Uterus (tissue), 4 donors: ENCODE measurements around the gene AUTS2. TPM values are rescaled to one million over a fixed set of nuclear protein-coding genes. Genes with fewer than 3 reads are reported as not detected.

Experiments
- DNase-seq, 2 donors: peaks; one replicate each; pipeline ENCODE4 v3.0.0-alpha.2; 2019 to 2020
- H3K27ac ChIP-seq, 2 donors: fragments of 200-600 bp; sonication (generic); 1 replicate in 1 of 2; 2 replicates in 1 of 2; pipeline ENCODE4 v1.5.1; 2016 to 2018
- H3K27me3 ChIP-seq, 2 donors: fragments of 200-600 bp; sonication (generic); one replicate each; pipeline ENCODE4 v1.5.1; 2018 to 2019; ENCODE audit warnings: control low read depth in 1 of 2
- H3K36me3 ChIP-seq, 2 donors: fragments of 200-600 bp; sonication (generic); one replicate each; pipeline ENCODE4 v1.5.1; 2019; ENCODE audit warnings: control low read depth in 1 of 2
- H3K4me1 ChIP-seq, 2 donors: fragments of 200-600 bp; sonication (generic); one replicate each; pipeline ENCODE4 v1.5.1; 2018 to 2019; ENCODE audit warnings: control low read depth in 1 of 2
- H3K4me3 ChIP-seq, 2 donors: fragments of 200-600 bp; sonication (generic); 1 replicate in 1 of 2; 2 replicates in 1 of 2; pipeline ENCODE4 v1.5.1; 2018 to 2019; ENCODE audit warnings: mild to moderate bottlenecking in 1 of 2
- H3K9me3 ChIP-seq, 2 donors: fragments of 200-600 bp; sonication (generic); one replicate each; pipeline ENCODE4 v1.5.1; 2019; ENCODE audit warnings: control low read depth in 1 of 2
- CTCF ChIP-seq, 4 experiments: fragments of 200-600 bp in 2 of 4; fragments of 450-650 bp in 2 of 4; sonication (generic) in 2 of 4; IDR thresholded peaks; one replicate each; pipeline ENCODE4 v1.5.1; 2016 to 2019; ENCODE audit warnings: antibody characterized with exemption in 4 of 4, mild to moderate bottlenecking in 2 of 4, moderate library complexity in 1 of 4
- POLR2A ChIP-seq, 2 donors: fragments of 450-650 bp; IDR thresholded peaks; one replicate each; pipeline ENCODE4 v1.6.1; 2016; ENCODE audit warnings: antibody characterized with exemption in 2 of 2, mild to moderate bottlenecking in 1 of 2, moderate library complexity in 1 of 2
- intact Hi-C: fragments of 100-400 bp; cut with DNase I; formaldehyde crosslinking; loops from one replicate; pipeline ENCODE4 v1.15.1; 2023; ENCODE audit warnings: low total_unique reads
- total RNA-seq, 4 donors: library from RNA; depleted of rRNA in 3 of 4; stranded (reverse); fragments of >200 nt in 3 of 4; gene quantifications; one replicate each; pipeline versions ENCODE4 v1.1.0 to v1.2.4, GENCODE V29; 2014 to 2023
- donor health status: DM: yes; HTN: yes; CAD: no.

AUTS2 gene
- total RNA-seq, 4 donors from 2014 or later: 10.5 to 58.2 (median 30.0) TPM

- Histone ChIP-seq H3K27me3 (no peaks in the 10 kb centered on the region), H3K9me3 (no peaks in the 10 kb centered on the region), H3K36me3 (no peaks in the 10 kb centered on the region), H3K4me3 (no peak overlapping the region), H3K27ac (no peak overlapping the region), H3K4me1 (no peaks in the 10 kb centered on the region)
- DNase-seq: no peak
- intact Hi-C loops: no loop called here
- TF ChIP-seq CTCF (IDR thresholded peaks at IDR 0.05): no peak
- TF ChIP-seq POLR2A (IDR thresholded peaks at IDR 0.05): no peak
Measured at GRCh38 chr7:70608229-70608628, 1010.0 kb downstream of the AUTS2 start.

GRCh38 chr7:70612811-70613210 is 1014.5 kb downstream of the AUTS2 start:
- no peak overlapping the region for H3K27ac ChIP-seq
- no peak for DNase-seq
- H3K27me3 ChIP-seq: no peaks in the 10 kb centered on the region
- no peaks in the 10 kb centered on the region for H3K36me3 ChIP-seq
- no peaks in the 10 kb centered on the region for H3K9me3 ChIP-seq
- TF ChIP-seq CTCF (IDR thresholded peaks at IDR 0.05): no peak
- TF ChIP-seq POLR2A (IDR thresholded peaks at IDR 0.05): no peak
- intact Hi-C loops: no loop called here
- no peaks in the 10 kb centered on the region for H3K4me1 ChIP-seq
- H3K4me3 ChIP-seq: no peak overlapping the region

GRCh38 chr7:70614237-70615045 is 1016.2 kb downstream of the AUTS2 start:
- DNase-seq: peak; percentile 45 to 72
- intact Hi-C loops: no loop called here

GRCh38 chr7:70615066-70615606 is 1016.9 kb downstream of the AUTS2 start:
- no peaks in the 10 kb centered on the region for H3K9me3 ChIP-seq
- no peaks in the 10 kb centered on the region for H3K27me3 ChIP-seq
- intact Hi-C loops: no loop called here
- H3K36me3 ChIP-seq: no peaks in the 10 kb centered on the region
- no peak overlapping the region for H3K27ac ChIP-seq
- TF ChIP-seq POLR2A (IDR thresholded peaks at IDR 0.05): no peak
- TF ChIP-seq CTCF (IDR thresholded peaks at IDR 0.05): no peak
- H3K4me3 ChIP-seq: no peak overlapping the region
- no peak for DNase-seq
- H3K4me1 ChIP-seq: no peaks in the 10 kb centered on the region

More at GRCh38 chr7:70614237-70615045, 1016.2 kb downstream of the AUTS2 start:
- Histone ChIP-seq H3K9me3 (no peaks in the 10 kb centered on the region), H3K27me3 (no peaks in the 10 kb centered on the region), H3K4me3 (no peak overlapping the region), H3K27ac (no peak overlapping the region), H3K4me1 (no peaks in the 10 kb centered on the region), H3K36me3 (no peaks in the 10 kb centered on the region)
- no peak for TF ChIP-seq POLR2A (IDR thresholded peaks at IDR 0.05)
- TF ChIP-seq CTCF (IDR thresholded peaks at IDR 0.05): no peak

GRCh38 chr7:70616211-70616610 is 1017.9 kb downstream of the AUTS2 start:
- no peaks in the 10 kb centered on the region for H3K36me3 ChIP-seq
- intact Hi-C loops: no loop called here
- no peak overlapping the region for H3K4me3 ChIP-seq
- no peak overlapping the region for H3K27ac ChIP-seq
- no peak for DNase-seq
- H3K27me3 ChIP-seq: no peaks in the 10 kb centered on the region
- H3K4me1 ChIP-seq: no peaks in the 10 kb centered on the region
- no peaks in the 10 kb centered on the region for H3K9me3 ChIP-seq
- TF ChIP-seq POLR2A (IDR thresholded peaks at IDR 0.05) (no peak), CTCF (IDR thresholded peaks at IDR 0.05) (no peak)
